HG03558 (cell line): ENCODE data around the gene CFAP58.
"Not testable (repeated sequence)": the region's sequence is repeated elsewhere in the genome, so short reads cannot be mapped to it uniquely, and the experiment has no call there.

ENCODE experiments used
- ATAC-seq: cut with Tn5 transposase; IDR thresholded peaks from one replicate; pipeline ENCODE4 v1.9.1; 2021; ENCODE audit warnings: moderate number of reproducible peaks; ENCODE audit not compliant: unreplicated experiment; ENCODE audit errors: extremely low read depth

CFAP58 gene

DNA sequence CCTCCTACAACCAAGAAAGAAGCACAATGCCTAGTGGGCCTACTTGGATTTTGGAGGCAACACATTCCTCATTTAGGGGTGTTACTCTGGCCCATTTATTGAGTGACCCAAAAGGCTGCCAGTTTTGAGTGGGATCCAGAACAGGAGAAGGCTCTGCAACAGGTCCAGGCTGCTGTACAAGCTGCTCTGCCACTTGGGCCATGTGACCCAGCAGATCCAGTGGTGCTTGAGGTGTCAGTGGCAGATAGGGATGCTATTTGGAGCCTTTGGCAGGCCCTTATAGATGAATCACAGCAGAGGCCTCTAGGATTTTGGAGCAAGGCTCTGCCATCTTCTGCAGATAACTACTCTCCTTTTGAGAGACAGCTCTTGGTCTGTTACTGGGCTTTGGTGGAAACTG lies 111.9 kb downstream of the CFAP58 start:
- ATAC-seq: not testable (repeated sequence)

- not testable (repeated sequence) for ATAC-seq
These were observed 115.2 kb downstream of the CFAP58 start for GRCh38 chr10:104468818-104469217.

- no peak for ATAC-seq
These were observed 118.9 kb downstream of the CFAP58 start for GRCh38 chr10:104472505-104472904.

DNA sequence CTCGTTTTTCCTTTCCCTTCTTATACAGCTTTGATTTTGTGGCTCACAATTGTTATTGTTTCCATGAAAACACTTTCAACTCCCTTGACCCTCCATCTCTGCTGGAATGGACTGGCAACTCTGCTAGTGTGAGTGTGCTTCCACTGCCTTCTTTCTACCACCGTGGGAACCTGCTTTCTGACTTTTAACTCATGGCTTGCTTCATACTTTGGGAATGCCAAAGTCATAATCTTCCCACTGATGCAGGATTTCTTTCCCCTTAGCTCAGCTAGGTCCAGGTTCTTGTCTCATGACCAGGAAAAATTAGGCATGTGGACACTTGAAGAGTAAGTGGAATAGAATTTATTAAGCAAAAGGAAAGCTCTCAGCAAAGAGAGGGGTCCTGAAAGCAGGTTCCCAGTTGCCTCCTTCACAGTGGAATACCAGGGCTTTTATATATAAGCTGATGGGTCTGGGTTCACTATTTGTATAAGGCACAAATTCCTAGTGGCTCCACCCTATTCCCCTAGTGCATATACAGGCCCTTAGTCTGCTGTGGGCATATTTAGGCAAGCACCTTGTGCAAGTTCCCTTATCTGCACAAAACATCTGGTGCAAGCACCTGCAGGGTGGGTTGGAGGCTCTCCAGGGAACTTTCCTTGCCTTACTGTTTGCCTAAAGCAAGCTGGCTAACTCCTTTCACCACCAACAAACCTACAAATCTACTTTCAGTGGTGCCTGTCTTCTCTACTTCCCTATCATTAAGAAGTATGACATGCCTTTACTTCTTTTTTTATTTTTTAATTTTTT lies 119.5 kb downstream of the CFAP58 start:
- ATAC-seq: no peak

DNA sequence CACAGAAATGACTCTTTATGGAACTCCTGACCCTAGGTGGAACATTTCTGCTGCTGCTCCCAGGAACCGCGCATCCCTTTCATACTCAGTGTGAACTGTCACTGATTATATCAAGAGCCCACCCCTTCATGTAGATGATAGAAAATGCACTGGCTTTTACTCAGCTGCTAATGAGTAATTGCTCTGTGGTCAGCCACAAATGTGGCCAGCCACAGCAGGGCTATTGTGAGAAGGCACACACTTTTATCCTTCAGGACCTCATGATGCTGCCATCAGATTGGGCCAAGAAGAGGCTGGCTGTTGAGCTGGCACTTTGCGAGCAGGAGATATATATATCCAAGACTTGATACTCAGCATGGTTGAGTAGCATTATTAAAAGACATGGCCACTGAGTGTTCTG lies 124.7 kb downstream of the CFAP58 start:
- no peak for ATAC-seq

DNA sequence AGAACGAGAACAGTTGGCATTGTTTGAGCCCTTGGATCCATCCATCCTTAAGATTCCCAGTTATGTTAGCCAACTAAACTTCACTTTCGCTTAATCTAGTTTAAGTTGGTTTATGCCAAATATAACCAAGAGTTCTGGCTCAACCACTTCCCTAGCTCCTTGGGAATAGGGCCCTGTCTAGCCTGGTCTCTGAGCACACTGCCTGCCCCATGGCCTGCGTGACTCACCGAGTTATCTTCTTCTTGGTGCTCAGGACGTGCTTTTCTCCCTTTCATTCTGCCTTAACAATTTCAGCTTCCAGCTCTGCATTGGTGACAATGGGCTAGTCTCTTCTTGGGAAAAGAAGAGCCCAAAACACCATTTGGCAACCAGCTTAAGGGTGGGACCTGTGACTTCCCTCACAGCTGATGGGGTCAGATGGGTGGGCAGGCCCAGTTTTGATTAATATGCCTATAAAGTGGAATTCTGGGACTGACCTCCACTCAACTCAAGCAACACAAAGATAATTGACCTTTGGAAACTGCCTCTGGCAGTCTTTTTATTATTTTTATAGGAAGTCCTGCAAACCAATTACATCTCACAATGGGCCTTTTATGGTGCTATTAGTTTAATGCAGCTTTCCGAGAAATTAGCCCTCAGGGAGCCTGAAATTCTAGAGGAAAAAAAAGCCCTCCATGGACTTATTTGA lies 126.4 kb downstream of the CFAP58 start:
- ATAC-seq: no peak

DNA sequence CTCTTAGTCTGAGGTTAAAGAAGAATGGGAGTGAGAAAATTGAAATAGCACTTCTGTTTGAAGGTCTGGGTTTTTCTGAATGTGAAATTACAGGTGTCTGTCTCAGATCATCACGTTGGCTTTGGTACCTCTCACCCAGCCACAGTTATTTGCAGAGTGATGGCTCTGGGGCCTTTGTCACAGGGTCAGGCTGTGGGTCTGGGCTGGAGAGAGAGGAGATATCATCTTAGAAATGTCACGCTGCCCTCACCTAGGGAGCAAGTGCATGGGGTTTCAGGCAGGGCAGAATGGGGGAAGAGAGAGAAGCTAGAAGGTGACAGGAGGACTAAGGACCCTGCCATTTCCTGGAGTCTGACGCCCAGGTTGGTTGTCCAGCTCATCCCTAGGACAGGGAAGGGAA lies 127.2 kb downstream of the CFAP58 start:
- no peak for ATAC-seq

- ATAC-seq: no peak
These were observed 129.9 kb downstream of the CFAP58 start for GRCh38 chr10:104483582-104483981.

DNA sequence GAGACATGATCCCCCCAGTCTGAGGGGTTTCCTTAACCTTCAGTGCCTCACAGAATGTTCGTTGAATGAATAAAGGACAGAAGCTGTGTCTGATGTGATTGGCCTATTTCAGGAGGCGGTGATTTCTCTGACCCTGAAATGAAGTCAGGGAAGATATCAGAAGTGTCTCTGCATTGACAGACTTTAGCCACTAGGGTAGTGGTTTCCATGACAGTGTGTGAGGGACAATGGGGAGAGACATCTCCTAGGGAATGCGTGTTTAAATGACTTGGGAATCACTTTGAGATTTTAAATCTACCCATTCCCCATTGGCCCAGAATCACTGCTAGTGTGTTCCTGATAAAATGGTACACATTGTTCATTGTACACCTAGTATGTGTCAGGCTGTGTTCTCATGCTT lies 132.0 kb downstream of the CFAP58 start:
- no peak for ATAC-seq

DNA sequence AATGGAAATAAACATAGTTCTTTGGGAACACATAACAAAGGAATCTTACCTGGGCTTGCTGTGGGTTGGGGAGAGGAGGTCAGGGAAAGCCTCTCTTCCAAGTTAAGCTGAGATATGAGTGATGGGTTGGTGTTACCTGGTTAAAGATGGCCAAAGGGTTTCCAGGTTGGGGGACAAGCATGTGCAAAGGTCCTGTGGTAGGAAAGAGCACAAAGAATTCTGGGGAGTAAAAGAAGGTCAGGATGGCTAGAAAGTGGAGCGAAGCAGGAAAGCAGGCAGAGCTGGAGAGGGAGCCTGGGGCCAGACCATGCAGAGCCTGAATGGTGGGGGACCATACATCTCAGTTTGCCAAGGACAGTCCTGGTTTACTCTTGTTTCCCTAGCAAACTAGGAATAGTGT lies 133.2 kb downstream of the CFAP58 start:
- ATAC-seq: no peak

DNA sequence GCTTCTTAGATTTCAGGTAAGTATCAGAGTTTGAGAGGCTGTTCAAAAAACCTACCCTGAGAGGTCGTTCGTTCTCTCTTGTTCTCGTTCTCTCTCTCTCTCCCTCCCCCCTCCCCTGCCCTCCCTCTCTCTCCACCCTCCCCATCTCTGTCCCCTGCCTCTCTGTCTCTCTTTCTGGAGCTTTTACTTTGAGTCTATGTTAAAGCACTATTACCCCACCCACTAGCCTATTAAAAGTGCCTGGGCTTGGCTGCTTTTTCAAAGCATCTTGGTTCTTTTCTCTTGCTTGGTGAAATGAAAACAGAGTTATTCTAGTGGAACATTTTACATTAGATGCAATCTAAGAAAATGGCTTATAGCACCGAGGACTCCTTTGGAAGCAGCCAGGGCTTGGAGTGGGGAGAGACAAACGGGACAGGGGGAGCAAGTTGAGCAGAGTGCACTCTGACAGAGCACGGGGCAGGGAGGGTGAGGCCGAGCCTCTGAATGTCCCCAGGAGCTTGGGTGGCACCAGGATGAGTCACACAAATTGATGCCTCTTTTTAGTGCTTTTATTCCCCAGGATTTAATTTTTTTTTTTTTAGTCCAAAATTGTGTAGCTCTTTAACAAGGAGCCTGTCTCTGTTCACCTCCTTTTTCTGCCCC lies 134.3 kb downstream of the CFAP58 start:
- no peak for ATAC-seq

DNA sequence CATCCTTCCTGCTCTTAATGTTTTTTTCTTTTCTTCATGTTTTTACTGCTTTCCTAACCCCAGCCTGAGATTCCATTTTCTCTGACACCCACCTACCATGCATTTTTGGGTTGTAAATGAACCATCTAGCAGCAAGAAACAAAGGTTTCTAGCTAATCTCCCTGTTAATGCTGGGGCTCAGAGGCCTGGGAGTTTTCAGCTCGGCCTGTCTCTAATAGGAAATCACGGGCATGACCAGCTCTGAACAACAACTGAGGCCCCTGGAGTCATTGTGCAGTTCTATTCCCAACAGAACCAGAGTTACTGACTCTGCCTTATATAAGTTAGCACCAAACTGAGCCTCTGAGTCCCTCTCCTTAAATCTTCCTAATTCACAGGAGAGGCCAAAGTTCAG lies 134.8 kb downstream of the CFAP58 start:
- ATAC-seq: no peak

DNA sequence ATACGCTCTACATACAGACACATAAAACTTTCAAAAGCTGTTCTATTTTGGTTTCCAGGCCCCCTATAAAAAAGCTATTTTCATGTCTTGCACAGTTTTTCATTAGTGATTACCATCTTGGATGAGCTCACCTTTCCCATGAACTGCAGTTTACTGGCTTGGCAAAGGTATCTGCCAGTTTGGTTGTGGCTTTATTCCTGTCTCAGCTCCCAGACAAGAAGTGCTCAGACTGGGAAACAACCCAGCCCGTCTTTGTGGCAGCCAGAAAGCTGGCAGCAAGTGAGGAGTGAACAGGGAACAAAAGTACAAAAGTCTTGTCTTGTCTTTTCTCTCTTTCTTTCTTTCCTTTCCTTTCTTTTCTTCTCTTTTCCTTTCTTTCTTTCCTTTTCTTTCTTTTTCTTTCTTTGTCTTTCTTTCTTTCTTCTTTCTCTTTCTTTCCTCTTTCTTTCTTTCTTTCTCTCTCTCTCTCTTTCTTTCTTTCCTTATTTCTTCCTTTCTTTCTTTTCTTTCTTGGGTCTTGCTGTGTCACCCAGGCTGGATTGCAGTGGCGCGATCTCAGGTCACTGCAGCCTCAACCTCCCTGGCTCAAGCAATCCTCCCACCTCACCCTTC lies 138.8 kb downstream of the CFAP58 start:
- ATAC-seq: no peak

GRCh38 chr10:104498347-104499081 lies 144.9 kb downstream of the CFAP58 start:
- no peak for ATAC-seq

- no peak for ATAC-seq
These were observed 147.8 kb downstream of the CFAP58 start for GRCh38 chr10:104501449-104501848.

- ATAC-seq: no peak
These were observed 148.4 kb downstream of the CFAP58 start for GRCh38 chr10:104501864-104502579.

DNA sequence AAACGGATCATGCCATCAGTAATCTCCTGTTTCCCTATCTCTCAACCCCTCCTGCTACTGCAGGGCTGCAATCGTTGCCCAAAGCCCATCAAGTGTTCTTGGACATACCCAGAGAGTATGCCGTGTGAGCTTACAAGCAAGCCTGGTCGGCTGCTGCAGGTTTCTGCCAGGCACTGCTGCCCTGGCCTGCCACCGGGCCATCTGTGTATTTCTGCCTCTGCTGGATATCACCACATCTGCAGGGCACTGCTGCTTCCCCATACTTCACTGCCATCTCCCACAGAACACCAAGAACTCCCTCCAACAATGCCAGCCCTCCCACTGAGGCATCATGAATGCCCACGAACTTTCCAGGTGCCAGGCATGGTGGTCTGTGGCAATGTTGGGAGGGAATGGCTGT lies 149.3 kb downstream of the CFAP58 start:
- no peak for ATAC-seq
